Kidney epithelial cell (primary cell): ENCODE results near the gene UMAD1. TPM values are rescaled to one million over a fixed set of nuclear protein-coding genes. Genes with fewer than 3 reads are reported as not detected.

Source experiments
- DNase-seq: peaks from one replicate; pipeline ENCODE4 v3.0.0-alpha.2; 2010; ENCODE audit warnings: low read depth
- H3K27me3 ChIP-seq: 2 replicates; pipeline ENCODE4 v1.6.0; 2011; ENCODE audit warnings: low read length; ENCODE audit not compliant: control insufficient read depth, insufficient read depth
- H3K36me3 ChIP-seq: 2 replicates; pipeline ENCODE4 v1.5.1; 2011; ENCODE audit warnings: low read length; ENCODE audit not compliant: control insufficient read depth, insufficient read depth
- H3K4me3 ChIP-seq: 2 replicates; pipeline ENCODE4 v1.5.1; 2011; ENCODE audit warnings: low read depth, mild to moderate bottlenecking, control low read depth, low read length
- CTCF ChIP-seq: IDR thresholded peaks from 2 replicates; pipeline ENCODE4 v1.5.1; 2011; ENCODE audit warnings: mild to moderate bottlenecking, moderate library complexity, low read length, control low read depth, inconsistent platforms; ENCODE audit not compliant: insufficient read depth, poor library complexity, severe bottlenecking
- total RNA-seq: library from RNA; depleted of rRNA; stranded (reverse); fragments of >200 nt; gene quantifications from 2 replicates; pipeline ENCODE4 v1.2.3, GENCODE V29; 2015

Gene UMAD1
- total RNA-seq, 1 donor from 2014 or later: 10.7 TPM

GRCh38 chr7:7707806-7708205 is 67.3 kb downstream of the UMAD1 start:
- Histone ChIP-seq H3K27me3 (no peaks in the 10 kb centered on the region), H3K36me3 (no peaks in the 10 kb centered on the region), H3K4me3 (no peak overlapping the region)
- TF ChIP-seq CTCF: no peak
- DNase-seq: peak; percentile 47

- DNase-seq: no peak
- no peak overlapping the region for H3K4me3 ChIP-seq
- no peaks in the 10 kb centered on the region for H3K27me3 ChIP-seq
- H3K36me3 ChIP-seq: no peaks in the 10 kb centered on the region
- no peak for TF ChIP-seq CTCF
These were observed 68.7 kb downstream of the UMAD1 start for GRCh38 chr7:7709291-7709690.

DNA sequence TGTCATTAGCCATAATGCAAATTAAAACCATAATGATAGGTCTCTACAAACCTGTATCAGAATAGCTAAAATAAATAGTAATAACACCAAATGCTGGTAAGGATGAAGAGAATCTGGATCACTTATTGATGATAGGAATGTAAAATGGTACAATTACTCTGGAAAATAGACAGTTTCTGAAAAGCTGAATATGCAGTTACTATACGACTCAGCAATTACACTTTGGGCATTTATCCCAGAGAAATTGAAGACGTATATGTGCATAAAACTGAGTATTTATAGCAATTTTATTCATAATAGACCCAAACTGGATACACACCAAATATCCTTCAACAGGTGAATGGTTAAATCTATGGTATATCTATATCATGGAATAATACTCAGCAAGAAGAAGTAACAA is 69.9 kb downstream of the UMAD1 start:
- TF ChIP-seq CTCF: no peak
- H3K4me3 ChIP-seq: no peak overlapping the region
- H3K36me3 ChIP-seq: no peaks in the 10 kb centered on the region
- no peak for DNase-seq
- no peaks in the 10 kb centered on the region for H3K27me3 ChIP-seq

DNA sequence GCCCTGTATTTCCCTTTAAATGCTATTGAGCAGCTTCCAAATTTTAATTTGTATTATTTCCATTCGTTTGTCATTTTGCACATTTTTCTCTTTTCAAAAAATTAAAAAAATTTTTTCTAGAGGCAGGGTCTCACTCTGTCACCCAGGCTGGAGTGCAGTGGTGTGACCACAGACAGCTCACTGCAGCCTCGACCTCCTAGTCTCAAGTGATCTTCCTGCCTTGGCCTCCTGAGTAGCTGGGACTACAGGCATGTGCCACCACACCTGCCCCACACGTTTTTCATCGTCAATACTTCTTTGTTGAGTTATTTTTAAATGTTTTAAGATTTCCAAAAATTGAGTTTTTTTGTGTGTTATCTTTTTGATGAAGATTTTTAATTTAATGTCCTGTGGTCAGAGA is 73.2 kb downstream of the UMAD1 start:
- DNase-seq: no peak
- Histone ChIP-seq H3K27me3 (no peaks in the 10 kb centered on the region), H3K36me3 (no peaks in the 10 kb centered on the region), H3K4me3 (no peak overlapping the region)
- TF ChIP-seq CTCF: no peak

- no peak within 1 kb of the TSS for H3K4me3 ChIP-seq
- H3K36me3 ChIP-seq: no peaks in the 10 kb centered on the region
- no peak for TF ChIP-seq CTCF
- no peak for DNase-seq
- H3K27me3 ChIP-seq: no peaks in the 10 kb centered on the region
These were observed 77.9 kb downstream of the UMAD1 start, which contains the start of gene RPA3 for GRCh38 chr7:7718492-7718891. TSS of gene RPA3 (minus strand) at chr7:7718607. CDS start at chr7:7640418, 78,189 bp downstream.

- no peaks in the 10 kb centered on the region for H3K36me3 ChIP-seq
- H3K27me3 ChIP-seq: no peaks in the 10 kb centered on the region
- DNase-seq: peak; percentile 93
- no peak overlapping the region for H3K4me3 ChIP-seq
- no peak for TF ChIP-seq CTCF
These were observed 78.7 kb downstream of the UMAD1 start for GRCh38 chr7:7719236-7719635.
